Muscle layer of colon (tissue), 2 donors: ENCODE measurements around the gene ASH1L.
"Not testable (repeated sequence)": the region's sequence is repeated elsewhere in the genome, so short reads cannot be mapped to it uniquely, and the experiment has no call there.

ENCODE experiments used
- H3K27ac ChIP-seq: one replicate; pipeline ENCODE4 v1.7.0; 2013; ENCODE audit warnings: low read depth, mild to moderate bottlenecking, low read length, moderate library complexity
- H3K27me3 ChIP-seq, 2 donors: one replicate each; pipeline ENCODE4 v1.7.0; 2013; ENCODE audit warnings: low read length in 2 of 2, mild to moderate bottlenecking in 2 of 2; ENCODE audit not compliant: insufficient read depth in 2 of 2, control insufficient read depth in 1 of 2
- H3K36me3 ChIP-seq: one replicate; pipeline ENCODE4 v1.7.0; 2013; ENCODE audit warnings: mild to moderate bottlenecking, low read length; ENCODE audit not compliant: insufficient read depth
- H3K4me1 ChIP-seq: one replicate; pipeline ENCODE4 v1.7.0; 2013; ENCODE audit warnings: mild to moderate bottlenecking, low read length; ENCODE audit not compliant: insufficient read depth
- H3K4me3 ChIP-seq, 2 donors: one replicate each; pipeline ENCODE4 v1.7.0; 2013; ENCODE audit warnings: low read length in 2 of 2, low read depth in 1 of 2, mild to moderate bottlenecking in 1 of 2, moderate library complexity in 1 of 2
- H3K9ac ChIP-seq: one replicate; pipeline ENCODE4 v1.7.0; 2013; ENCODE audit warnings: low read length
- H3K9me3 ChIP-seq: one replicate; pipeline ENCODE4 v1.7.0; 2013; ENCODE audit warnings: mild to moderate bottlenecking, low read length
- donor health status: abdominal sarcoma.
- donor health status: Adenocarcinoma of cecum.

ASH1L gene

GRCh38 chr1:155424091-155424490 lies 138.5 kb downstream of the ASH1L start:
- Histone ChIP-seq H3K27ac (no peak overlapping the region), H3K27me3 (no peaks in the 10 kb centered on the region), H3K4me1 (no peaks in the 10 kb centered on the region), H3K9ac (no peak overlapping the region), H3K36me3 (no peaks in the 10 kb centered on the region), H3K9me3 (no peaks in the 10 kb centered on the region), H3K4me3 (no peak overlapping the region)

- H3K9ac ChIP-seq: no peak overlapping the region
- H3K9me3 ChIP-seq: no peaks in the 10 kb centered on the region
- no peaks in the 10 kb centered on the region for H3K4me1 ChIP-seq
- H3K4me3 ChIP-seq: no peak overlapping the region
- no peaks in the 10 kb centered on the region for H3K27me3 ChIP-seq
- H3K36me3 ChIP-seq: no peaks in the 10 kb centered on the region
- H3K27ac ChIP-seq: no peak overlapping the region
Measured at GRCh38 chr1:155420788-155421187, 141.8 kb downstream of the ASH1L start.

GRCh38 chr1:155411840-155412239 lies 150.8 kb downstream of the ASH1L start:
- H3K4me1 ChIP-seq, H3K9ac ChIP-seq, H3K27me3 ChIP-seq, H3K9me3 ChIP-seq, H3K27ac ChIP-seq, H3K4me3 ChIP-seq: not testable (repeated sequence)
- H3K36me3 ChIP-seq: peaks cover 22% of the 10 kb centered on the region

GRCh38 chr1:155410931-155411330 lies 151.7 kb downstream of the ASH1L start:
- Histone ChIP-seq H3K27ac (no peak overlapping the region), H3K36me3 (peaks cover 22% of the 10 kb centered on the region), H3K9me3 (no peaks in the 10 kb centered on the region), H3K4me3 (no peak overlapping the region), H3K4me1 (no peaks in the 10 kb centered on the region), H3K9ac (no peak overlapping the region), H3K27me3 (no peaks in the 10 kb centered on the region)

- Histone ChIP-seq H3K36me3 (peaks cover 17% of the 10 kb centered on the region), H3K9ac (no peak overlapping the region), H3K27me3 (no peaks in the 10 kb centered on the region), H3K4me1 (no peaks in the 10 kb centered on the region), H3K4me3 (no peak overlapping the region), H3K27ac (no peak overlapping the region), H3K9me3 (no peaks in the 10 kb centered on the region)
Measured at GRCh38 chr1:155396874-155397476, 165.6 kb downstream of the ASH1L start.

GRCh38 chr1:155392898-155393411 lies 169.6 kb downstream of the ASH1L start:
- Histone ChIP-seq H3K4me1 (no peaks in the 10 kb centered on the region), H3K27ac (no peak overlapping the region), H3K9me3 (no peaks in the 10 kb centered on the region), H3K27me3 (no peaks in the 10 kb centered on the region), H3K4me3 (no peak overlapping the region), H3K36me3 (peaks cover 22% of the 10 kb centered on the region), H3K9ac (no peak overlapping the region)

- Histone ChIP-seq H3K36me3 (peaks cover 21% of the 10 kb centered on the region), H3K9ac (no peak overlapping the region)
Measured at GRCh38 chr1:155389826-155390225, 172.8 kb downstream of the ASH1L start.

GRCh38 chr1:155385836-155386235 lies 176.8 kb downstream of the ASH1L start:
- H3K9me3 ChIP-seq, H3K27ac ChIP-seq, H3K4me3 ChIP-seq, H3K4me1 ChIP-seq, H3K9ac ChIP-seq, H3K27me3 ChIP-seq: not testable (repeated sequence)
- H3K36me3 ChIP-seq: peaks cover 11% of the 10 kb centered on the region

More at GRCh38 chr1:155389826-155390225, 172.8 kb downstream of the ASH1L start:
- no peaks in the 10 kb centered on the region for H3K9me3 ChIP-seq
- no peaks in the 10 kb centered on the region for H3K4me1 ChIP-seq
- no peak overlapping the region for H3K4me3 ChIP-seq
- H3K27ac ChIP-seq: no peak overlapping the region
- no peaks in the 10 kb centered on the region for H3K27me3 ChIP-seq

- H3K27ac ChIP-seq: no peak overlapping the region
- peaks cover 20% of the 10 kb centered on the region for H3K36me3 ChIP-seq
- no peaks in the 10 kb centered on the region for H3K27me3 ChIP-seq
- H3K9ac ChIP-seq: no peak overlapping the region
- H3K9me3 ChIP-seq: no peaks in the 10 kb centered on the region
- H3K4me1 ChIP-seq: no peaks in the 10 kb centered on the region
- H3K4me3 ChIP-seq: no peak overlapping the region
Measured at GRCh38 chr1:155383406-155383805, 179.2 kb downstream of the ASH1L start.

- H3K27ac ChIP-seq: no peak overlapping the region
- H3K9ac ChIP-seq: no peak overlapping the region
- no peaks in the 10 kb centered on the region for H3K9me3 ChIP-seq
- no peak overlapping the region for H3K4me3 ChIP-seq
- no peaks in the 10 kb centered on the region for H3K27me3 ChIP-seq
- peaks cover 23% of the 10 kb centered on the region for H3K36me3 ChIP-seq
- H3K4me1 ChIP-seq: no peaks in the 10 kb centered on the region
Measured at GRCh38 chr1:155379631-155380090, 182.9 kb downstream of the ASH1L start.

- Histone ChIP-seq H3K9ac (no peak overlapping the region), H3K36me3 (peaks cover 23% of the 10 kb centered on the region), H3K27me3 (no peaks in the 10 kb centered on the region), H3K27ac (no peak overlapping the region), H3K4me3 (no peak overlapping the region), H3K4me1 (no peaks in the 10 kb centered on the region), H3K9me3 (no peaks in the 10 kb centered on the region)
Measured at GRCh38 chr1:155379180-155379579, 183.4 kb downstream of the ASH1L start.

GRCh38 chr1:155360051-155360450 lies 202.6 kb downstream of the ASH1L start:
- peaks cover 45% of the 10 kb centered on the region for H3K36me3 ChIP-seq
- H3K27ac ChIP-seq: no peak overlapping the region
- no peaks in the 10 kb centered on the region for H3K9me3 ChIP-seq
- H3K9ac ChIP-seq: no peak overlapping the region
- H3K4me3 ChIP-seq: no peak overlapping the region
- no peaks in the 10 kb centered on the region for H3K4me1 ChIP-seq
- H3K27me3 ChIP-seq: no peaks in the 10 kb centered on the region
